Stomach smooth muscle (tissue), 2 donors: Measurements from ENCODE around the gene ATP10A.
"Not testable (repeated sequence)": the region's sequence is repeated elsewhere in the genome, so short reads cannot be mapped to it uniquely, and the experiment has no call there.

Experiments used
- H3K27ac ChIP-seq: one replicate; pipeline ENCODE4 v1.7.0; 2013; ENCODE audit warnings: mild to moderate bottlenecking, low read length, inconsistent platforms
- H3K27me3 ChIP-seq, 2 donors: one replicate each; pipeline ENCODE4 v1.7.0; 2013; ENCODE audit warnings: low read length in 2 of 2; ENCODE audit not compliant: insufficient read depth in 2 of 2, control insufficient read depth in 1 of 2
- H3K36me3 ChIP-seq, 2 donors: one replicate each; pipeline ENCODE4 v1.7.0; 2013; ENCODE audit warnings: low read length in 2 of 2; ENCODE audit not compliant: control insufficient read depth in 2 of 2, insufficient read depth in 2 of 2
- H3K4me1 ChIP-seq: one replicate; pipeline ENCODE4 v1.7.0; 2013; ENCODE audit warnings: low read length; ENCODE audit not compliant: control insufficient read depth, insufficient read depth
- H3K4me3 ChIP-seq, 2 donors: one replicate each; pipeline ENCODE4 v1.7.0; 2013; ENCODE audit warnings: low read length in 2 of 2
- H3K9ac ChIP-seq, 2 donors: one replicate each; pipeline ENCODE4 v1.7.0; 2013; ENCODE audit warnings: low read length in 2 of 2, mild to moderate bottlenecking in 1 of 2
- H3K9me3 ChIP-seq, 2 donors: one replicate each; pipeline ENCODE4 v1.7.0; 2013; ENCODE audit warnings: low read length in 2 of 2; ENCODE audit not compliant: control insufficient read depth in 2 of 2
- donor health status: healthy.
- donor health status: Pancreatic carcinoma.

ATP10A gene

DNA sequence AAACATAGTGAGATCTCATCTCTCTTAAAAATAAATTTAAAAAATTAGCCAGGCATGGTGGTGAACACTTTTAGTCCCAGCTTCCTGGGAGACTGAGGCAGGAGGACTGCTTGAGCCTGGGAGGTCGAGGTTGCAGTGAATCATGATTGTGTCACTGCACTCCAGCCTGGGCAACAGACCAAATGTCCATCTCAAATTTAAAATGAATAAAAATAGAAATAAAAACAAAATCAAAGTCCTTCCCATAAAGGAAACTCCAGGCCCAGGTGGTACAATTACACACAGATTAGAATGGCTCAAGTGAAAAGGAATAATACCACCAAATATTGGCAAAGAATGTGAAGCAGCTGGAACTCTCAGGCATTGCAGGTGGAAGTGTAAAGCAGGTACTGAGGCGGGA, 19.3 kb upstream of the ATP10A start:
- no peak overlapping the region for H3K4me3 ChIP-seq
- no peaks in the 10 kb centered on the region for H3K9me3 ChIP-seq
- no peaks in the 10 kb centered on the region for H3K27me3 ChIP-seq
- H3K4me1 ChIP-seq, result peaks cover 4% of the 10 kb centered on the region
- H3K27ac ChIP-seq, result no peak overlapping the region
- H3K9ac ChIP-seq, result no peak overlapping the region
- H3K36me3 ChIP-seq, result no peaks in the 10 kb centered on the region

DNA sequence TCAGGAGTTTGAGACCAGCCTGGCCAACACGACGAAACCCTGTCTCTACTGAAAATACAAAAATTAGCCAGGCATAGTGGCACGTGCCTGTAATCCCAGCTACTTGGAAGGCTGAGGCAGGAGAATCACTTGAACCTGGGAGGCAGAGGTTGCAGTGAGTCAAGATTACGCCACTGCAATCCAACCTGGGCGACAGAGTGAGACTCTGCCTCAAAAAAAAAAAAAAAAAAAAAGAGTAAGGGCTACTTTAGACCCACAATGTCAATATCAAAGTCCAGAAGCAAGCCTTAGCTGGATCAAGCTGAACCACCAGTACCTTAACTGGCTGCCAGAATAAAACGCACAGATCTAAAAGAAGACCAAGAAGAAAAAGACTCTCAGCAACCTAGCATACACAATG, 17.8 kb upstream of the ATP10A start:
- not testable (repeated sequence) for H3K36me3 ChIP-seq, H3K4me3 ChIP-seq

DNA sequence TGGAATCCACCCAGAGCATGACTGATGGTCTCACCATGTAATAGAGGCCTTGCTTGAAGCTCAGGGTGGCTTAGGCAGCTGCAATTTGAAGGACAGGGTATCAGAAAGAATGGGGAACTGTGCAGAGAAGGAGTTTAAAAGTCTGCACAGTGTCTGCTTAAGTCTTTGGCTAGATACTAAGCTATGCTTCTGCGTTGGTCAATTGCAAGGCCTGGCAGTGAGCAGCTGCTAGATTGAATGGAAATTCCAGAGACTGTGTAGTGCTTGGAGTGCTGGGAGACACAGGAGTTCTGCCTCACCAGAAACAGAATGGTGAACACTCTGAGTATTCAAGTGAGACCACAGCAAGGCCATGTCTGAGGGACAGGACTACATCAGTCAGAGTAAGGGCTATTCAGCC, 17.3 kb upstream of the ATP10A start:
- peaks cover 4% of the 10 kb centered on the region for H3K4me1 ChIP-seq
- no peaks in the 10 kb centered on the region for H3K36me3 ChIP-seq
- H3K9me3 ChIP-seq, result no peaks in the 10 kb centered on the region
- no peak overlapping the region for H3K9ac ChIP-seq
- H3K27ac ChIP-seq, result no peak overlapping the region
- H3K4me3 ChIP-seq, result no peak overlapping the region
- no peaks in the 10 kb centered on the region for H3K27me3 ChIP-seq

More for the DNA sequence above, 17.8 kb upstream of the ATP10A start:
- H3K9me3 ChIP-seq, H3K4me1 ChIP-seq, H3K9ac ChIP-seq, H3K27ac ChIP-seq, H3K27me3 ChIP-seq: not testable (repeated sequence)

DNA sequence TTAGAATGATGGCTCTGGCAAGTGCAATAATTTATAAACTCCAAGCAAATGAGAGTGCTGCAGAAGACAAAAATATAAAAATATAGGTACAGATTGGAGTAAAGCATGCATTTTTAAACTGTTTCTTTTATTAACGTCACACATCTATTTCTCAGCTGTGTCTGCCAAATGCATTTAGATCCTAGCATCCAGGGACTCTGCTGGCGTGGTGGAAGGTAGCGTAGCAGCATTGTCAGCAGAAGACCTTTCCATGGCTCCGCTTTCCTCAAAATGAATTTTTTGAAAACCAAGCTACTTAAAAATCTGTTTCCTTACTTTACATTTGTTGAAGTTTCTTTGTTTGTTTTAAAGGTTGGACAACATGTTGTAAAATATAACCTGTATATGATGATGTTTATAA, 16.3 kb upstream of the ATP10A start:
- H3K4me3 ChIP-seq, result no peak overlapping the region
- peaks cover 4% of the 10 kb centered on the region for H3K4me1 ChIP-seq
- H3K36me3 ChIP-seq, result no peaks in the 10 kb centered on the region
- H3K9ac ChIP-seq, result no peak overlapping the region
- H3K27ac ChIP-seq, result no peak overlapping the region
- H3K9me3 ChIP-seq, result no peaks in the 10 kb centered on the region
- no peaks in the 10 kb centered on the region for H3K27me3 ChIP-seq

DNA sequence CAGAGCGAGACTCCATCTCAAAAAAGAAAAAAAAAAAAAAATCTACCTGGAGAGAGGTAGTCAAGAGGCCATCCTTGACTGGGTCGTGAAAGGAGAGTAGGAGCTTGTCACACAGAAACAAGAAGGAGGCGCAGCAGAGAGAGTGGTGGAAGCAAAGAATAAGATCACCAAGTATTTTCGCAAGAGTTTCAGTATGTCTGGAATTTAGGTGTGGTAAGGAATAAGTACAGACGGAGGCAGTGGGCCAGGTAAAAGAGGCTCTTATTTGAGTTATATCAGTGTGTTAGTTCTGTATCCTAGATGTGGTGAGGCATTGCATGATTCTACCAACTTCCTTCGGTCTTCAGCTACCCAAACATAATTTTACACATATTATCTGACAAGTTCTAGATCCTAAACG, 14.6 kb upstream of the ATP10A start:
- H3K9me3 ChIP-seq, result no peaks in the 10 kb centered on the region
- no peaks in the 10 kb centered on the region for H3K27me3 ChIP-seq
- H3K27ac ChIP-seq, result no peak overlapping the region
- H3K36me3 ChIP-seq, result no peaks in the 10 kb centered on the region
- H3K9ac ChIP-seq, result no peak overlapping the region
- no peak overlapping the region for H3K4me3 ChIP-seq
- peaks cover 4% of the 10 kb centered on the region for H3K4me1 ChIP-seq

DNA sequence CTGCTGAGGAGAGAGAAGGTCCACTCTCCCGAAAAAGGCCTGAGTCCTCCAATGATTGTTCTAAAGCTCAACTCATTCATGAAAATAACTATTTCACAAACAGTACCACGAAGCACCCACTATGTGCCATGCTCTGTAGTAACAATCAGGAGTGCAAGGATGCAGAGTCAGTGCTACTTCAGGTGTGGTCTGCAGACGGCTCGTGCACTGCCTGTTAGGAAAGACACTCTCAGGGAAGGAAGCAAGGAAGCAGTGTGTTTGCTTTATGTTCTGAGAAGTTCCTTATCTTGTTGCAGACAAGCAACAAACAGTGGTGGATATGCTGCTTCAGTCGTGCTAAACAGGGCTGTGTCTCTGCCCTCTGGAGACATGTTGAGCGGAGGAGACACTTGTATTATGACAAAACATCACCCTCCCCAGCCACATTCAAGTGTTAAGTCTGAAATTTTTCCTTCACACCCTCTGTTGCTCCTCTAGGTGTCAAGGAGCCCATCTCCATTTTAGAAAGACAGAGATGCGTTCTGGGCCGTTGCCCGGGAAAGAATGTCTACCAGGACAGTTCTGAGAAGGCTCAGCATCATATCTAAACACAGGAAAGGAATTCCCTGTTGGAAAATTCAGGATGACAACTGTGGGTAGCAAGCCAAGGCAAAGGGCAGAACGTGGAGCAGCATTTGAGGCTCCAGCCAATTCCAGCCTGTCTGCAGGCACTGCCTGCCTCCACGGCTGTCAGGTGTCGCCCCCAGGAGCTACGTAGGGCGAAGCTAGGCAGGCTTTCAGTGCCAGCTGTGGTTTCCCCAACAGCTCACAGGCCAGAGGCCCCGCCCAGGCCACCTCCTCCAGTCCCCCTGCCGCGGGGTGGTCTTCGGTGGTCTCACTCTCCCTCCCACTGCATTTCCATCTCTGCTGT, 13.4 kb upstream of the ATP10A start:
- peaks cover 4% of the 10 kb centered on the region for H3K4me1 ChIP-seq
- H3K9ac ChIP-seq, result no peak overlapping the region
- H3K4me3 ChIP-seq, result no peak overlapping the region
- no peaks in the 10 kb centered on the region for H3K27me3 ChIP-seq
- no peak overlapping the region for H3K27ac ChIP-seq
- H3K9me3 ChIP-seq, result no peaks in the 10 kb centered on the region
- no peaks in the 10 kb centered on the region for H3K36me3 ChIP-seq

DNA sequence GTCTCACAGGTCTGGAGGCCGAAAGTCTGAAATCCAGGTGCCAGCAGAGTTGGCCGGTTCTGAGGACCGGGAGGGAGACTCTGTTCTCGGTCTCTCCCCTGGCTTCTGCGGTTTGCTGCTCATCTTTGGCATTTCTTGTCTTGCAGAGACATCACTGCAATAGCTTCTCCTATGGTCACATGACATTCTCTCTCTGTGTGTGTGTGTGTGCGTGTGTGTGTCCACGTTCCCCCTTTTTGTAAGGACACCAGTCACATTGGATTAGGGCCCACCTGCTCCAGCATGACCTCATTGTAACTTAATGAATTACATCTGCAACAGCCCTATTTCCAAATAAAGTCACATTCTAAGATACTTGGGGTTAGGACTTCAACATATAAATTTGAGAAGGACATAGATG, 12.4 kb upstream of the ATP10A start:
- Histone ChIP-seq H3K36me3 (no peaks in the 10 kb centered on the region), H3K4me3 (no peak overlapping the region), H3K9ac (no peak overlapping the region), H3K9me3 (no peaks in the 10 kb centered on the region), H3K27me3 (no peaks in the 10 kb centered on the region), H3K4me1 (peaks cover 4% of the 10 kb centered on the region), H3K27ac (no peak overlapping the region)

DNA sequence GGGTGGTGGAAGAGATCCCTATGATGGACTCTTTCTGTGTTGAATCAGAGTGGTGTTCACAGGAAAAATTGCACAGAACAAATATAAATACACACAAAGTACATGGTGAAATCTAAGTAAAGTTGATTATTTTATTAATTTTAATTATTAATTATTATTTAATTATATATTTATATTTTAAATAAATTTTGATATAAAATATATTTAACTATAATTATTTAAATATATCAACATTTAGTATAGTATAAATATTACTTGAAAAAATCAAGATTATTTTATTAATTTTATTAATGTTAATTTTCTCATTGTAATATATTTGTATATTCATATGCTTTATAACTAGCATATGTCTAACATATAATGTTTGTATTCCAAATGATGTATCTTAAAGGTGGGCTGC, 11.3 kb upstream of the ATP10A start:
- H3K9ac ChIP-seq, result no peak overlapping the region
- H3K9me3 ChIP-seq, result no peaks in the 10 kb centered on the region
- H3K27me3 ChIP-seq, result no peaks in the 10 kb centered on the region
- H3K4me3 ChIP-seq, result no peak overlapping the region
- no peak overlapping the region for H3K27ac ChIP-seq
- no peaks in the 10 kb centered on the region for H3K36me3 ChIP-seq
- H3K4me1 ChIP-seq, result peaks cover 4% of the 10 kb centered on the region

DNA sequence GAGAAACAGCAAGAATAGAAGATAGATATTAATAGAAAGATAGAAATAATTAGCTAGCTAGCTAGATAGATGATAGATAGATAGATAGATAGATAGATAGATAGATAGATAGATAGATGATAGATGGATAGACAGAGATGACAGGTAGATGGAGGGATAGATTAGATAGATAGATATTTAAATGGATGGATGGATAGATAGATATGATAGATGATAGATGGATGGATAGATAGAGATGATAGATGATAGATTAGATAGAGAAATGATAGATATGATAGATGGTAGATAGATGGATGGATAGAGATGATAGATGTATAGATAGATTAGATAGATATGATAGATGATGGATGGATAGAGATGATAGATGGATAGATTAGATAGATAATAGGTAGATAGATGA, 8.3 kb upstream of the ATP10A start:
- Histone ChIP-seq H3K36me3 (no peaks in the 10 kb centered on the region), H3K27me3 (no peaks in the 10 kb centered on the region), H3K4me1 (no peaks in the 10 kb centered on the region), H3K27ac (no peak overlapping the region), H3K9me3 (no peaks in the 10 kb centered on the region), H3K9ac (no peak overlapping the region), H3K4me3 (no peak overlapping the region)

DNA sequence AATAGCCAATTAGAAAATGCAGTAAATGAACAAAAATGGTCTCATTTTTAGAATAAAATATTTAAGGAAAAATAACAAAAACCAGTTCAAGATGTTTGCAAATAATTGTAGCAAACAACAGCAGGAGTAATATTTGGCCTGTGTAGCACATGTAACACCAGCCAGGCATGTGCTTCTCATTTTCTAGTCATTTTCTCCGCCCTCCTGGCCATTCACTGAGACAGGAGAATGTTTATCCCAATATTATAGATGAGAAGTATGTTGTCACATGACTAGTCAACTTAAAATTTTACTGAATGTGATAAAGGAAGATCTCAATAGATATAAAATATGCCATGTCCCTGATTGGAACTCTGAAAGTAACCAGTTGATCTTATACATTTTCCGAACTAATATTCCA, 7.8 kb upstream of the ATP10A start:
- Histone ChIP-seq H3K36me3 (no peaks in the 10 kb centered on the region), H3K4me3 (no peak overlapping the region), H3K9me3 (no peaks in the 10 kb centered on the region), H3K27ac (no peak overlapping the region), H3K4me1 (no peaks in the 10 kb centered on the region), H3K27me3 (no peaks in the 10 kb centered on the region), H3K9ac (no peak overlapping the region)

DNA sequence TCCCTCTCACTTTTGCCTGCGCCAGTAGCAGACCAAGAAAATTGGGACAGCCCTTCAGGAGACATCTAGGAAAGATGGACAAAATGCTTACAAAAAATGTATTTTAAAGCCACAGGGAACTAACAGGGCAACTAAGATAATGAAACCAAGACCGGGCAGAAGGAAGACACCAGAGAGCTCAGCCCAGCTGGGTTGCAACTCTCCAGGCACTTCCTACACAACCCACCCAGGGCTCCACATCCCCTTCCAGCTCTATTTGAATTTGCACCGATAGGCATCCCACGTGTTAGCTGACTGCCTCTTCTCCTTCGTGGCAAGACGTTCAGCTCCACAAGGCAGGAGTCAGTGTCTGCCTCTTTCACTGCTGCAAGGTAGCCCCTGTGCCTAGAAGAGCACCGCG, 6.6 kb upstream of the ATP10A start:
- H3K36me3 ChIP-seq, result no peaks in the 10 kb centered on the region
- no peak overlapping the region for H3K27ac ChIP-seq

More for the DNA sequence above, 6.6 kb upstream of the ATP10A start:
- no peaks in the 10 kb centered on the region for H3K9me3 ChIP-seq
- H3K9ac ChIP-seq, result no peak overlapping the region
- H3K4me1 ChIP-seq, result no peaks in the 10 kb centered on the region
- H3K4me3 ChIP-seq, result no peak overlapping the region
- no peaks in the 10 kb centered on the region for H3K27me3 ChIP-seq
